Activated T-cell treated with anti-CD3 and anti-CD28 coated beads, Interleukin-2, amount 50 U/mL, for 72 hours (primary cell): Measurements from ENCODE around the gene NPY4R2. TPM values are rescaled to one million over a fixed set of nuclear protein-coding genes. Genes with fewer than 3 reads are reported as not detected.
"Not testable (repeated sequence)": the region's sequence is repeated elsewhere in the genome, so short reads cannot be mapped to it uniquely, and the experiment has no call there.

Experiments
- ATAC-seq, 2 donors: fragments of 150-1000 bp; cut with Tn5 transposase; replicated peaks in 1 of 2; 2 replicates each; pipeline ENCODE4 v1.10.0; 2021; ENCODE audit warnings: moderate library complexity in 2 of 2, mild to moderate bottlenecking in 1 of 2
- DNase-seq, 2 donors: peaks; one replicate each; pipeline ENCODE4 v3.0.0; 2021 to 2022; ENCODE audit warnings: mixed read lengths in 1 of 2
- H3K27ac Mint-ChIP-seq: one replicate; pipeline ENCODE4 v1.8.0; 2022; ENCODE audit warnings: mild to moderate bottlenecking, moderate library complexity, mixed read lengths
- H3K27me3 Mint-ChIP-seq: one replicate; pipeline ENCODE4 v1.8.0; 2022; ENCODE audit warnings: low read depth, mixed read lengths
- H3K36me3 Mint-ChIP-seq, 2 donors: one replicate each; pipeline ENCODE4 v1.8.0; 2022; ENCODE audit warnings: mixed read lengths in 2 of 2, mild to moderate bottlenecking in 1 of 2; ENCODE audit not compliant: insufficient read depth in 2 of 2
- H3K4me1 Mint-ChIP-seq: one replicate; pipeline ENCODE4 v1.8.0; 2022; ENCODE audit warnings: low read depth, mixed read lengths
- H3K4me3 Mint-ChIP-seq, 2 donors: one replicate each; pipeline ENCODE4 v1.8.0; 2022; ENCODE audit warnings: mild to moderate bottlenecking in 2 of 2, mixed read lengths in 2 of 2, moderate library complexity in 2 of 2
- H3K9me3 Mint-ChIP-seq, 2 donors: one replicate each; pipeline ENCODE4 v1.8.0; 2022; ENCODE audit warnings: mixed read lengths in 2 of 2
- total RNA-seq, 2 donors: library from RNA; stranded (reverse); gene quantifications; one replicate each; pipeline ENCODE4 v1.2.3, GENCODE V29; 2022

Gene NPY4R2
- total RNA-seq, 2 donors from 2014 or later: not detected

DNA sequence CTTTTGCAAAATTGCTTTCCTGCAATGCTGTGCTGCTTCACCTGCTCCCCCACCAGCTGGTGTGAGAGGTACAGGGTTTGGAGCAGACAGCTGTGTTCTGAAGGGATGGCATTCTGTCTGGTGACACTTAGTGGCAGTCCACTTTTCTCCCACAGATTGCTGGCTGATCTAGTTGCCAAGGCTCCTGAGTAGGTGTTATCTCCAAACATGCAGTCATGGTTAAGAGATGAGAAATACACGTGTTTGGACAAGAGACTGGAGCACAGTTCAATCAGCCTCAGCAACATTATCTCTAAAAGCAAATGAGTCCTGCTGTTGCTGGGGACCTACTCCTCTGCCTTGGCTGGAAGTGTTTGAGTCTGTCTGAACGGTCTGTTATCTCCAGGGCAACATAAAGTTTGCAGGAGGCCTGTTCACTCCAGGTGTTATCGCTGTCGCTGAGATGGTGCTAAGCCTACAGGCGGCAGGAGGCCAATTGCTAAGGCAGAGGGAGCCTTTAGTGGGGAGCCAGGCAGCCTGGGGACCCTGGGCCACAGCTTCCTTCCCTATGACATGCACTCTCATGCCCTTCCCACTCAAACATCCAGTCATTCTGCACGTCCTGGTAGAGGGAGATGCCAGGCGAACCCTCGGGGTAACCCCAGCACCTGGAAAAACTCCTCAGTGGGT is 24.0 kb downstream of the NPY4R2 start:
- not testable (repeated sequence) for H3K4me3 Mint-ChIP-seq, ATAC-seq, H3K36me3 Mint-ChIP-seq, H3K27ac Mint-ChIP-seq, DNase-seq, H3K27me3 Mint-ChIP-seq, H3K9me3 Mint-ChIP-seq, H3K4me1 Mint-ChIP-seq

DNA sequence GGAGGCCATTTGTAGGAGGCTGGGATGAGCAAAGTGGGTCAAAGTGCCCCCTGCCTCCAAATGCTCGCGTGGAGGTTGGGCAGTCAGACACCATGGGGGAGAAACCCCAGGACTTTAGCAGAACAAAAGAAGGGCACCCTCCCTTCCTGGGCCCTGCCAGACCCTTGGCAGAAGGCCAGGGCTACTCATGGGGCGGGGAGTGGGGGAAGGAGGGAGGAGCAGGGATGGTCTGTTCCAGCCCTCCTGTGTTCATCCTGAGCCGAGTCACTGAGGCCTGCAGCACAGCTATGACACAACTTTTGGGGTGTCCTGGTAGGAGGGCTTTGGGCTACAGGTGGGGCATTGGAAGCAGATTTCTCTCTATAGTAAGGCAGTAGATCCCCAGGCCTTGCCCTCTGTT is 24.9 kb downstream of the NPY4R2 start:
- not testable (repeated sequence) for H3K4me3 Mint-ChIP-seq

DNA sequence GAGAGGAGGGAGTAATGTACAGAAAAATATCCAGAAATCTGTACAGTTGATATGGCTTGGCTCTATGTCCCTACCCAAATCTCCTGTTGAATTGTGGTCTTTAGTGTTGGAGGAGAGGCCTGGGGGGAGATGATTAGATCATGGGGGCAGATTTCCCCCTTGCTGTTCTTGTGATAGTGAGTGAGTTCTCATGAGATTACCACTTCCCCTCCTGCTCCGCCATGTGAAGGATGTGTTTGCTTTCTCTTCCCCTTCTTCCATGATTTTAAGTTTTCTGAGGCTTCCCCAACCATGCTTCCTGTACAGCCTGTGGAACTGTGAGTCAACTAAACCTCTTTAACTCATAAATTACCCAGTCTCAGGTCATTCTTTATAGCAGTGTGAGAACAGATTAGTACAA is 29.0 kb downstream of the NPY4R2 start:
- H3K4me1 Mint-ChIP-seq, H3K36me3 Mint-ChIP-seq, H3K9me3 Mint-ChIP-seq, ATAC-seq, H3K27ac Mint-ChIP-seq, H3K4me3 Mint-ChIP-seq, DNase-seq: not testable (repeated sequence)
- peaks cover 10% of the 10 kb centered on the region for H3K27me3 Mint-ChIP-seq

More for the DNA sequence above, 24.9 kb downstream of the NPY4R2 start:
- H3K36me3 Mint-ChIP-seq, ATAC-seq, H3K27me3 Mint-ChIP-seq, H3K4me1 Mint-ChIP-seq, DNase-seq, H3K27ac Mint-ChIP-seq, H3K9me3 Mint-ChIP-seq: not testable (repeated sequence)

DNA sequence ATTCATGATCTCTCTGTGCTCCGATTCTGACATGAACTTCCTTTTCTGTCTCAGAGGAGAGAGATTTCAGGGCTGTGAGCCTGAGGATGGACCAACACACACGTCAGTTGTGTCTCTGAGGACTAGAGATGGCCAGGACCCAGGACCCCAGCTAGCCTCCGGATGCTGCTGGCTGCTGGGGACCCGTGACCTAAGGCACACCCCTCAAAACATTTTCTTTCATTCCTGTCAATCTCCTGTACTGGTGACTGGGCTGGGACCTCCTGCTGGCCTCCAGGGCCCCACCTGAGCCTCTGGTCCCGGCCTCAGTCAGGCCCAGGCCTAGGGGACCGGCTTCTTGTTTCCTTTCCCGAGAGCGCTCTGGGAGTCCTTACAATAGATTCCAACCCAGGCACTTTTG is 38.7 kb downstream of the NPY4R2 start:
- DNase-seq, H3K4me3 Mint-ChIP-seq, H3K27me3 Mint-ChIP-seq, ATAC-seq, H3K27ac Mint-ChIP-seq, H3K36me3 Mint-ChIP-seq, H3K4me1 Mint-ChIP-seq, H3K9me3 Mint-ChIP-seq: not testable (repeated sequence)

- not testable (repeated sequence) for H3K4me3 Mint-ChIP-seq, H3K27me3 Mint-ChIP-seq
Observed at GRCh38 chr10:47959677-47960076, 41.2 kb downstream of the NPY4R2 start.

GRCh38 chr10:47960699-47961098 is 42.2 kb downstream of the NPY4R2 start:
- not testable (repeated sequence) for H3K27me3 Mint-ChIP-seq, H3K36me3 Mint-ChIP-seq, H3K9me3 Mint-ChIP-seq, DNase-seq, H3K27ac Mint-ChIP-seq, ATAC-seq, H3K4me3 Mint-ChIP-seq, H3K4me1 Mint-ChIP-seq

More at GRCh38 chr10:47959677-47960076, 41.2 kb downstream of the NPY4R2 start:
- ATAC-seq, H3K9me3 Mint-ChIP-seq, DNase-seq, H3K27ac Mint-ChIP-seq, H3K4me1 Mint-ChIP-seq, H3K36me3 Mint-ChIP-seq: not testable (repeated sequence)

DNA sequence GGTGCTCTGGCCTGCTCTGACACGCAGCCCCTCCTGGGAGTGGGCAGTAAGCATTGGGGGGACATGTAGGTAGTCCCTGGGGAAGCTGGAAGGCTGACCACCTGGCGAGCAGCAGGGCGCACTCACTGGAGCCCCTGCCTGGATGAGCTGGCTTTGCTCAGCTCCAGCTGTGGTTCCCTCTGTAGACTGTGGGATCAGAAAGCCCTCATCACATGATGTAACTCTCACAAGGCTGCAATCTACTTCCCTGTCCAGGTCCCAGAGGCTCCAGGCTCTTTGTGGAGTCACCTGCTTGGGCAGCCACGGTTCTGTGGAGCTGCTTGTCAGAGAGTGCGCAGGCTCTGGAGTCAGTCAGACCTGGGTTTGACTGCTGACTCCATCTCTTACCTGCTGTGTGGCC is 44.3 kb downstream of the NPY4R2 start:
- not testable (repeated sequence) for H3K9me3 Mint-ChIP-seq, H3K4me3 Mint-ChIP-seq, H3K27me3 Mint-ChIP-seq, H3K4me1 Mint-ChIP-seq, H3K36me3 Mint-ChIP-seq, H3K27ac Mint-ChIP-seq, ATAC-seq, DNase-seq

GRCh38 chr10:47964280-47965063 is 46.0 kb downstream of the NPY4R2 start:
- H3K9me3 Mint-ChIP-seq, H3K4me1 Mint-ChIP-seq, H3K27ac Mint-ChIP-seq: not testable (repeated sequence)

GRCh38 chr10:47968988-47969387 is 50.5 kb downstream of the NPY4R2 start:
- H3K9me3 Mint-ChIP-seq, H3K27me3 Mint-ChIP-seq, DNase-seq, H3K4me3 Mint-ChIP-seq, H3K4me1 Mint-ChIP-seq, H3K36me3 Mint-ChIP-seq, H3K27ac Mint-ChIP-seq, ATAC-seq: not testable (repeated sequence)

More at GRCh38 chr10:47964280-47965063, 46.0 kb downstream of the NPY4R2 start:
- not testable (repeated sequence) for H3K27me3 Mint-ChIP-seq, H3K4me3 Mint-ChIP-seq, DNase-seq, ATAC-seq, H3K36me3 Mint-ChIP-seq

DNA sequence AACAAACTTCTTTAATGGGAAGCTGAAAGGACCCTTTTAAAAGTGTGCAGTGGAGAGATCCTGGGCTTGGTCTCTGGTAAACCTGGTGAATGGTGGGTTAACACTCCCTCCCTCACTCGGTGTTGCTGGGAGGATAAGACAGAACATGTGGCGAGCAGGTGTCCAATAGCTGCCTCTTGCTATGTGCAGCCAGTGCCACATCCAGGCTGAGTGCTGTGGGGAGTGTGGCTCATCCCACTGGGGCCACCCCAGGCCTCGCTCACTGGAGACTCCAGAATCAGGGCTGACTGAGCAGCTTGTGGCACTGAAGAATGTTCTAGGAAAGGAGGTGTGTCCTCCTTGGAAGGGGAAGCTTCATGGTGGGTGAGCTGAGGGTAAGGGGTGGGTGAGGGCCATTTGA is 51.6 kb downstream of the NPY4R2 start:
- not testable (repeated sequence) for H3K9me3 Mint-ChIP-seq, H3K4me1 Mint-ChIP-seq, H3K27ac Mint-ChIP-seq, DNase-seq, H3K4me3 Mint-ChIP-seq, H3K36me3 Mint-ChIP-seq, ATAC-seq, H3K27me3 Mint-ChIP-seq

DNA sequence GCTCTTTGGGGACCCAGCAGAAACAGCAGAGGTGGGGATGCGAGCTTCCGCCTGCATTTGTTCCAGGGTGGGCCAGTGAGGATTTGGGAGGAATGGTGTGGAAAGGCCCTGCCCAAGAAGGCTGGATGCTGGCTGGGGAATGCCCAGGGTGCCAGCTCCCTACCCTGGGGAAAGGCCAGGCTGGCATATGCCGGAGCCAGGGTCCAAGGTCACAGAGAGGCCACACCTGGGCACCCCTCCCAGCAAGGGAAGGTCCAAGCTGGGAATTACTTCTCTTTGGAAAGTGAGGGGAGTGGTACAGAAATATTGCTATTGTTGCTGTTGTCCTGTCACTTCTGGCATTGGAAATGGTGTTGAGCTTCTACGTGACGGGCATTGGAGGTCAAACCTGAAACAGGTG is 53.1 kb downstream of the NPY4R2 start:
- not testable (repeated sequence) for H3K36me3 Mint-ChIP-seq, H3K27ac Mint-ChIP-seq, H3K27me3 Mint-ChIP-seq, H3K4me3 Mint-ChIP-seq, H3K9me3 Mint-ChIP-seq, DNase-seq, ATAC-seq, H3K4me1 Mint-ChIP-seq

DNA sequence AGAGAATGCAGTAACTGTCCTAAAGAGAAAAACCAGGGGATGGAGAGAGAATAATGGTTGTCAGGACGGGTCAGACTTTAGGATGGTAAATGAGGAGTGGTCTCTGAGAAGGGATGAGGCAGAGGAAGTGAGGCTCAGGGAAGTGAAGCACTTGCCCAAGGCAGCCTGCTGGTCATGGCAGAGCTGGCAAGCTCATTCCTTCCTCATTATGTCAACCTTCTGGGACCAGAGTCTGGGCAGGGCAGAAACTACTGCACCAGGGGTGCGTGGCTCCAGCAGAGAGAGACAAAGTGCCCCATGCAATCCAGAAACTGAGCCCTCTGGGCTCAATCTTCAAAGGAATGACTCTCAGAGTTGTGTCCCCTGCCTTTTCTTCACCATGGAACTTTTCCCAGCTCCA is 53.6 kb downstream of the NPY4R2 start:
- not testable (repeated sequence) for H3K27ac Mint-ChIP-seq, ATAC-seq, DNase-seq, H3K27me3 Mint-ChIP-seq, H3K4me3 Mint-ChIP-seq, H3K9me3 Mint-ChIP-seq, H3K4me1 Mint-ChIP-seq, H3K36me3 Mint-ChIP-seq
